Measurements from ENCODE around the gene MBOAT1.

DNA sequence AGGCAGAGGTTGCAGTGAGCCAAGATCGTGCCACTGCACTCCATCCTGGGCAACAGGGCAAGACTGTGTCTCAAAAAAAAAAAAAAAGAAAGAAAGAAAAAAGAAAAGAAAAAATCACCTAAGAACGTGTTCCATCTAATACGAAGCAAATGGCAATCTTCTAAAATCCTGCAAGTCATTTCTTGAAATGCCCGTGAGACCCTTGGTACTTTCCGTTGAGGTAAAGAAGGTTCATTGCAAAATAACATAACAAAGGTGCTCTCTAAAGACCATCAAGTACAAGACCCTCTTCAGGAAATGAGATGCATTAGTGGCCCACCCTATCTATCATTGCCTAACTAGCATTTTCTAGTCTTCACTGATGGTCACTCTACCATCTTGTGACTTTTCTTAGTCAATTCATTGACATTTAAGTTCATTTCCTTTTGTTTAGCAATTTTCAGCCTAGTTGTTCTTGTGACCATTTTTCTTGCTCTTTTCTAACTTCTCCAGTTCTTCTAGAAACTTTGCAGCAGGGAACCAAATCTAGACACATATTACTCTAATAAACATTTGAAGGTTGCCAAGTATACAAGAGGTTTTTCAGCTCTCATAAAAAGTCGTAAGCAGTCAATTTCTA lies 14.0 kb downstream of the MBOAT1 start:
- TF ChIP-seq, protein P1, sequence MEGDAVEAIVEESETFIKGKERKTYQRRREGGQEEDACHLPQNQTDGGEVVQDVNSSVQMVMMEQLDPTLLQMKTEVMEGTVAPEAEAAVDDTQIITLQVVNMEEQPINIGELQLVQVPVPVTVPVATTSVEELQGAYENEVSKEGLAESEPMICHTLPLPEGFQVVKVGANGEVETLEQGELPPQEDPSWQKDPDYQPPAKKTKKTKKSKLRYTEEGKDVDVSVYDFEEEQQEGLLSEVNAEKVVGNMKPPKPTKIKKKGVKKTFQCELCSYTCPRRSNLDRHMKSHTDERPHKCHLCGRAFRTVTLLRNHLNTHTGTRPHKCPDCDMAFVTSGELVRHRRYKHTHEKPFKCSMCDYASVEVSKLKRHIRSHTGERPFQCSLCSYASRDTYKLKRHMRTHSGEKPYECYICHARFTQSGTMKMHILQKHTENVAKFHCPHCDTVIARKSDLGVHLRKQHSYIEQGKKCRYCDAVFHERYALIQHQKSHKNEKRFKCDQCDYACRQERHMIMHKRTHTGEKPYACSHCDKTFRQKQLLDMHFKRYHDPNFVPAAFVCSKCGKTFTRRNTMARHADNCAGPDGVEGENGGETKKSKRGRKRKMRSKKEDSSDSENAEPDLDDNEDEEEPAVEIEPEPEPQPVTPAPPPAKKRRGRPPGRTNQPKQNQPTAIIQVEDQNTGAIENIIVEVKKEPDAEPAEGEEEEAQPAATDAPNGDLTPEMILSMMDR (IDR thresholded peaks at IDR 0.05): no peak
- no peak for TF ChIP-seq POLR2A (IDR thresholded peaks at IDR 0.05)

Measured in testis (tissue), 2 donors.